Globus pallidus (tissue), 1 donor: ENCODE data around the gene CA4.
A peak's percentile ranks its signal among the peaks of the same experiment; 100 is the strongest.
"Not testable (repeated sequence)": the region's sequence is repeated elsewhere in the genome, so short reads cannot be mapped to it uniquely, and the experiment has no call there.

ENCODE experiments used
- DNase-seq: peaks from one replicate; pipeline ENCODE4 v3.0.0-alpha.2; 2015; ENCODE audit warnings: low spot score

The CA4 gene

DNA sequence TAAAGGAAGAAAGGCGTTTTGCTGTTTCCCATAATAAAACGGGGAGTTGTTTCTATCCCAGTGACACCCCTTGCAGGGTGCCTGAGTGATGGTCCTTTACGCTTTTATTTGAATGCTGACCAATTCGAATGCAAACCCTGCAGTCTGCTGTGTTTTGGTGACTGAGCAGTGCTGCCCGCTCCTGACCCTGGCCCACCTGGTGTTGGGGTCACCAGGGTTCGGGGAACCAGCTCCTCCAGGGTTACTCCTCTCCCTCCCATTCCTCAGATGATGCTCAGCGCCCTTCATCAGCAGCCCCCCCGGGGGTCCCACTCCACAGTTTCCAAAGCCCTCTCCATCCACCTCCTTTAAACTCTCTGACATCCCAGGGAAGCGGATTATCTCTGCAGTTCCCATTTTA, 6.0 kb downstream of the CA4 start:
- no peak for DNase-seq

DNA sequence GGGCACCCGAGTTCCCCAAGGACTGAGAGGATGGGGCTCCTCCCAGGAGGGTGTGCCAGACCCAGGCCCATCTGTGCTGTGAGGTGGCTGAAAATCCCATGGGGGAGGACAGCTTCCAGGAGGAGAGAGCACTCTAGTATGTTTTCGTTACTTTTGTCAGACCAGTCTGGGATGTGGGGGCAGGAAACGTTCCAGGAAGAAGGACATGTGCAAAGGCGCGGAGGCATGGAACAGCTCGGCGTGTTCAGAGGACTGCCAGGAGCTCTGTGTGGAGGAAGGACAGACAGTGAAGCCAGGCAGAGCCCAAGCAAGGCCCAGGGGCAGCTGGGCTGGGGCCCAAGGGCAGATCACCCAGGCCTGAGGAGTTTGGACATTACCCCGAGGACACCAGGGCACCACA, 7.0 kb downstream of the CA4 start:
- DNase-seq: no peak

DNA sequence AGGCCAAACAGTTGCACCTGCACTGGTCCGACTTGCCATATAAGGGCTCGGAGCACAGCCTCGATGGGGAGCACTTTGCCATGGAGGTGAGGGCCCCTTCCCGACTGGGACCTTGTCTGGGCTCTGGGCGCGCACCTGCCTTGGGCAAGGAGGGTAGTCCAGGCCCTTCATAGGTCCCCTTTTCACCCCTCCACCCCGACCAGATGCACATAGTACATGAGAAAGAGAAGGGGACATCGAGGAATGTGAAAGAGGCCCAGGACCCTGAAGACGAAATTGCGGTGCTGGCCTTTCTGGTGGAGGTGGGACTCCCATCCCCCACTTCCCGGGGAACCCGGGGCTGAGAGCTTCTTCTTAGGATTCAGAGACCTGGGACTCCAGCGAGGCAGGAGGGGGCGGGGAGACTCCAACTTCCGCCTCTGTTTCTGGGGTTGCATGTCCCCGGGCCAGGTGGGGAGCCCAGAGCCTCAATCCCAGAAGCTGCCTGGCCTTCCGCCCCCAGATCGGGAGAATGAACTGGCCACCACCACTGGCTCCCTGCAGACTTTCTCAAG, 7.8 kb downstream of the CA4 start:
- no peak for DNase-seq

DNA sequence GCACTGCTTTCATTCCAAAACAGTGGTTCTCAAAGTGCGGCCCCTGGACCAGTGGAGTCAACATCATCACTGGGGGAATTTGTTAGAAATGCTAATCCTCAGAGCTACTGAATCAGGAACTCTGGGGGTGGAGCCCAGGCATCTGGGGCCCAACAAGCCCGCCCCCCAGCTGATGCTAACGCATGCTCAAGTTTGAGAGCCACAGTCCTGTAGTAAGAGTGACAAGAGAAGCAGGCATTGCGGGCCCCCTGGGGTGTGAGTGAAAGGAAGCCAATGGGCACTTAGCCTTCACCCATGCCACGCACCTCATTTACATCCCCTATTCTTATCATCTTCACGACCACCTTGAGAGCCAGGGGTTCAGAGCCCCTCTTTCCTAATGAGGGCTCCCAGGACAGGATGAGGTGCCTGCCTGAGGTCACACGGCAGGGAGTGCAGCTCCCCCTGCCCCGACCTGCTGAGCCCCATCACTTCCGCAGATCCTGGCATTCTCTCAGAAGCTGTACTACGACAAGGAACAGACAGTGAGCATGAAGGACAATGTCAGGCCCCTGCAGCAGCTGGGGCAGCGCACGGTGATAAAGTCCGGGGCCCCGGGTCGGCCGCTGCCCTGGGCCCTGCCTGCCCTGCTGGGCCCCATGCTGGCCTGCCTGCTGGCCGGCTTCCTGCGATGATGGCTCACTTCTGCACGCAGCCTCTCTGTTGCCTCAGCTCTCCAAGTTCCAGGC, 9.1 kb downstream of the CA4 start:
- DNase-seq: no peak

DNA sequence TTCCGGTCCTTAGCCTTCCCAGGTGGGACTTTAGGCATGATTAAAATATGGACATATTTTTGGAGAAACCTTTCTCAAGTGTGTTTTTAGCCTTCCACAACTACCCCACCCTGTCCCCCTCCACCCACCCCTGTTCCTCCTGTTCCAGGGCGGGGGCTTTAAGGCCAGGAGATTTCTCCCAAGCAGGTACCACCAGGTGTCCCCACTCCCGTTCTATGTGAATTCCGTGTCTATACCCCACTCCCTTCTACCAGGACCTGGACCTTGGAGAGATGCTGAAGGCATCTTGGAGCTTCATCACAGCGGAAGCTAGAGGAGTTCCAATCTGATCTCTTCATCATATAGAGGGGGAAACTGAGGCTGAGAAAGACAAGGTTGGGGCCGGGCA, 9.7 kb downstream of the CA4 start:
- no peak for DNase-seq

DNA sequence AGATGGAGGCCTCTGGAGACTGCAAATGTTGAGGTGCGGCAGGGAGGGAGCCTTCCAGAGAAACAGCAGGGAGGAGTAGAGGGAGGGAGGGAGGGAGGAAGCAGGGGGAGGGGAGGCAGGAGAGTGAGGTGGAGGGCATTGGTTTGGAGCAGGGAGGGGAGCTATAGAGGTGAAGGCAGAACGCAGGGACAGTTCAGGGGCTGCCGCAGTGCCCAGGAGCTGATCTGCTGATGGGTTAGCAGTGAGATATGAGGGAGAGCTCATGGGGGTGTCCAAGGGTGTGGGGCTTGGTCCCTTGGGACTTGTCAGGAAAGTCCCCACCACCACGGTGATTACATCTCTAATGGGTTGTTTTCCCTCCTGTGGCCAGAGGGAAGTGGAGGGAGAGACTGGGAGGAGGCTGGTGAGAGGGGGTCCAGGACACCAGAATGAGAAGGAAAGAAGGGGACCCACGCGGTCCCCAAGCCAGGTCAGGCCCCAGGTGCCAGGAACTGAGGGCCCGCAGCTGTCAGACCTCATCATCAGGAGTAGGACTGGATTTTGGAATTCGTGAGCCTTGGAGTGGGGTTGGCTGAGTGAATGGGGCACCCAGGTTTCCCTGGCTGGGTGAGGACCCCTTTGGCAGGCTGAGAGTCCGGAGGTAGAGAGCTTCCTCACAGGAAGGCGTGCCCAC, 11.2 kb downstream of the CA4 start:
- no peak for DNase-seq

DNA sequence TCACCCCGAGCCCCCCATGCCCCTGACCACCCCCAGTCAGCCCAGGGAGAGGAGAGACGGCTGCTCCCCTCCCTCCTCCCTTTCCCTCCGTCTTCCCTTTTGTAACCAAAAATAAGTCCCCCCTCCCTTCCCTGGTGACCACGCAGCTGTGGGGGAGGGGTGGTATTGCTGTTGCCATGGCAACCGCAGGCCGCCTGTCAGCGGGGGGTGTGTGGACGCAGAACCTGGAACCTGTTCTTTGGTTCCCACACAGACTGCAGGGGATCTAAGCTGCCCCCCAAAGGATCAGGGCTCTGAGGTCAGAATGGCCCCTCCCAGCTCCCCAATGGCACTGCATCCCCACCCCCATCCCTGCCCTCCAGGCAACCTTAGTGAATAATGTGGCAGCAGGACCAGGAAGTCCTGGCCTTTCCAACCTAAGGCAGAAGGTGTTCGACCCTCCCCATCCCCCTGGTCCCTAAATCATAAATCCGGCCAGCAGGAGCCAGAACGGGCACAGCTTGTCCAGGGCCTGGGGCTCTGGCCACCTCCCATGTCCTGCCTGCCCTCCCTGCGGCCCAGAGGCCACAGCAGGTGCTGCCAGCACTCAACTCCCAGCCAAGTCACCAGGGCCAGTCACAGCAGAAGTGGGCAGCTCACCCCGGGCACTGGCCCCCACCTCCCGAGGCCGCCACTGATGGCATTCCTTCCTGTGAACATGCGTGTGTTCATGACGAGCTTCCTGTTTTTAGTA, 12.0 kb downstream of the CA4 start:
- no peak for DNase-seq

DNA sequence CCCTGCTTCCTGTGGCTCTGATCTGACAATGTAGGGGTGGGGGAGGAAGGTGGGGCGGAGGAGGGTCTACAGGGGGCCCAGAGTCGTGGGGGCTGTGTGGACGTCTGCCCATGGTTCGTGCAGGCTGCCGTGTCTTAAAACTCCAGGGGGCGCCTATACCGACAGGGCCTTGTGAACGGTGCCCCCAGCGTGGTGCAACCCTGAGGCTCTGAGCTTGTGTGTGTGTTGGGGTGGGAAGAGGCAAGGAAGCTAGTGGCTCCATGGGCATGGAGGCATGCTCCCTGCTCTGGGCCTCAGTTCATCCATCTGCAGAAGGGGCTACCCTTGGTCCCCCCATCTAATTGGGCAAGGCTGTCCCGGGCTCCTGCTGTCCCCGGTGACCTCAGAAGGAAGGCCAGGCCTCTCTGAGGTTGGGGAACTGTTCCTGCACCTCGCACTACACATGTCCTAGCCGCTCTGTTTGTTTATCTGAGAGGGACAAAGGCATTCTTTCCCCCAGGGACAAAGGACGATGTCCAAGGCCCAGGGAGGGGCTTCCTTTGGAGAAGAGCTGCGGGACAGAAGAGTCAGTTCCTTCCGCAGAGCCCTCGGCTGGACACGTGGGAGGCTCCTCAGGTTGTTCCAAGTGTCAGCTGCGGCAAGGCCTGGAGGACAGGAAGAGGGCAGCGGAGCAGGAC, 13.5 kb downstream of the CA4 start:
- DNase-seq: no peak

DNA sequence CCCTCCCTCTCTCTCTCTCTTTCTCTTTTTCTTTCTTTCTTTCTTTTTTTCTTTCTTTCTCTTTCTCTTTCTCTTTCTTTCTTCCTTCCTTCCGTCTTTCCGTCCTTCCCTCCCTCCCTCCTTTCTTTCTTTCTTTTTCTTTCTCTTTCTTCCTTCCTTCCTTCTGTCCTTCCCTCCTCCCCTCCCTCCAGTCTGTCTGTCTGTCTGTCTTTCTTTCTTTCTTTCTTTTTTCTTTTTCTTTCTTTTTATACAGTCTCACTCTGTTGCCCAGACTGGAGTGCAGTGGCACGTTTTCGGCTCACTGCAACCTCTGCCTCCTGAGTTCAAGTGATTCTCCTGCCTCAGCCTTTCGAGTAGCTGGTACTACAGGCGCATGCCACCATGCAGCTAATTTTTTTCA, 14.4 kb downstream of the CA4 start:
- no peak for DNase-seq

DNA sequence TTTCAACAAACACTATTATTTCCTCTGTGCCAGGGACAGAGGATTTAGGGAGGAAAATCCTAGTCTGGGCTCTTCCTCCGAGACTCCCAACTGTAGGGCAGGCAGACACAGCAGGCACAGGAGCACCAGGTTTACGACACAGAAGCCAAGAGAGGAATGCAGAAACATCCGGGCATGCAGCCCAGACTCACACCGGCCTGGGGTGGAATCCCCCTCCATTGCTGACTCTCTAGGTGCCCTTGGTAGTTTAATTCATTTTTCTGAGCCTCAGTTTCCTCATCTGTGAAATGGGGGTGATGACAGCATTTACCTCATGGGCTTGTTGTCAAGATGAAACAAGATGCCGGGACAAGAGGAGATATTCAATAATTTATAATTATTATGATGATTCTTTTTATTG, 14.9 kb downstream of the CA4 start:
- no peak for DNase-seq

DNA sequence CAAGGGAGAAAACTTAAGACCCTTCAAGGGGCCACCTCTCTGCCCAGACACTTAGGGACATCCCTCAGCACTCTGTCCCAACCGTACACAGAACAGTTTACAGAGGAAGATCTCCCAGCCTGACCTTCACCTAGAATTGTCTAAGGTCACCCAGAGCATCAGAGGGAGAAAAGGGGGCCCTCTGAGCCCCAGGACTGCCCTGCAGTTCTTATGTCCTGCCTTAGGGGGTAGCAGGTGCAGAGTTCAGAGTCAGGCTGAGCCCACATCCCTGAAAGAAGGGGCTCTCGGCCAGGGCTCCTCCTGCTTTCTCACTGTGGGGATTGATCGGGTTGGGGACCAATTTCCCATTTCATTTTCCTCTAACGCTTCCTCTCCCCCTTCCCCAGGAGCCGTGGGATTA, 15.4 kb downstream of the CA4 start:
- DNase-seq: no peak

DNA sequence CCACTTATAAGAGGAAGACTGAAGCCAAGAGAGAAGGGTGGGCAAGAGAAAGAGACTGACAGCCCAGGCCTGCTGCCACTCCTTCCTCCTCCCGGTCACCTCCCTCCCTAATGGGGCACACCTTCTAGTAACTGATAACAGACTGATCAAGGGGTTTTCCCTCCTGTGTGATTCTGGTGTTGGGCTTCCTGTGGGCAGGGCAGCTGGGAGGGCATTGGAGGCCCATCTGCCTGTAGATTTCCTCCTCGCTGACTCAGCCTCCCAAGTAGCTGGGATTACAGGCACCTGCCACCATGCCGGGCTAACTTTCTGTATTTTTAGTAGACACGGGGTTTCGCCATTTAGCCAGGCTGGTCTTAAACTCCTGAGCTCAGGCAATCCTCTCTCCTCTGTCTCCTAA, 16.2 kb downstream of the CA4 start:
- DNase-seq: no peak

DNA sequence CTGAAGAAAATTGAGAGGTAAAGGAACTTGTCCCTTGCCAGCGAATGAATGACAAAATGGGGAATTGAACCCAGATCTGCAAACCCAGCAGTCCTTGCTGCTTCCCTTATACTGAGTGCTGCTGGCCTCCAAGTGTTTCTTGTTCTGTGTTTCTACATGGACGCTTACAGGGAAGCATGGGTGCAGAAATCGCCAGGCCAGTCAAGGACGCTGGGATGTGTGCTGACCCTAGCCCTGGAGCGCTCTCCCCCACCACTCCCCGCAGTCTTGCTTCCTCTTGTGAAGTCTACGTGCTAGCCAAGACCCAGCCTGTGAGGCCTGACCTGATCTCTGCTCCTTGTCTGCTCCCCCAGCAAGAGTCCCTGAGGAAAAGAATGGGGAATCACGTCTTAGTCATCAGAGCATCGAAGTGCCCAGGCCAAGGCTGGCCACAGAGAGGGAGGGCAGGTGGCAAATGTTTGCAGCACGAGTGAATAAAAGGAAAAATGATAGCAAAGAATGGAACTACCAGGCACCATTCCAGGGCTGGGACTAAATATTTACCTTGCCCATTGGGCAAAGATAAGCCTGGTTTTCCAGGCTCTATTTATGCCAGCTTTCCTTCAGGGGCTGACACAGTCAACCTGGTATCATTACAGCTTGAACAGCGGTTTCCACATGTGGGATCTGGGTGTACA, 17.4 kb downstream of the CA4 start:
- DNase-seq: no peak

DNA sequence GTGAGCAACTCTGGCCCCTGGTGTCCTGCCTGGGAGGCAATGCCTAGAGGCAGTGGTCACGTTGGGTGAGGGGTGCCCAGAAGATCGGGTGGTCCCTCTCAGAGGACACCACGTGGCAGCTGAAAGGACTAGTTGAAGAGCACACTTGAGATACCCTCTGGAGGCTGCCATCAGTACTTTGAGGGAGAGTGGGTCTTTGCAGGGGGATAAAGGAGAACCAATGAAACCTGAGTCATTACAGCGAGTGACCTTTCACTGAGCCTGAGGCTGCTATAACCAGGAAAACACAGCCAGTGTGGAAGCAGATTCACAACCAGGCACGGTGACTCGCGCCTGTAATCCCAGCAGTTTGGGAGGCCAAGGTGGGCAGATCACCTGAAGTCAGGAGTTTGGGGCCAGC, 18.9 kb downstream of the CA4 start:
- DNase-seq: no peak

DNA sequence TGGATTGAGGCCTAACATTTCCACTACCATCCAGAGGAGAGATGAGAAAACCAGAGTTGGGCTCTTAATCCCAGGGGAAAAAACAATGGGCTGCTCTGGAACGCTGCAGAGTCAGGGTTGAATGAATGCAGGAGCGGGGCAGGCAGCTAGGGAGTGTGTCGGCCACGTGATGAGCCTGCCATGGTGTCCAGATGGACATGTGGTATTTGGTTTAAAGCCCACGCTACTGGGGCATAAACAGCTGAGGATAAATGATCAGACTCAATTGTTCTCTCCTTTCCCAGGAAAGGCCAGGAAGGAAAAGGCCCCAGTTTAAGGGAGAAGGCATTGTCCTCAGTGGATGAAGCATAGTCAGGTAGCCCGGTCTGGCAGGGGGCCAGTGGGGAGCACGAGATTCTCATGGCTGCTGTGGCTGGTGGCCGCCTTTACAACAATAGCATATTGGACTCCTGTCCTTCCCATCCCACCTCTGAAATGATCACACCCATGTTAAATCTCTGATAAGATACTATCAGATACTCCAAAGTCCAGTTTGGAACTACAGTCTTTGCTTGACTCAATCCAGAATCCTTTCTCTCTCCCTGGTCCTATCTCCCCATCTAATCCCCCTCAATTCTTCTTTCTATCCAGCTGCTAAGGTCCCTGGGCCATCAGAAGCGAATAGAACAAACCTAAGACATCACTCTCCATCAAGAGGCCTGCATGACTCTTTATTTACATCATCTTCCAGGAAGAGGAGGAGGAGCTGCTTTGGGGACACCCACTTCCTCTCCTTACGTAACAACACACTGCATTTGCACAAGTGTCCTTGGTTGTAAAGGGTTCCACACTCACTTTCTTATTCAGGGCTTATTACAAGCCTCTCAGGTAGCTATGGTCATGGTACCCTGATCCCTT, 20.4 kb downstream of the CA4 start:
- DNase-seq: peak; percentile 37

DNA sequence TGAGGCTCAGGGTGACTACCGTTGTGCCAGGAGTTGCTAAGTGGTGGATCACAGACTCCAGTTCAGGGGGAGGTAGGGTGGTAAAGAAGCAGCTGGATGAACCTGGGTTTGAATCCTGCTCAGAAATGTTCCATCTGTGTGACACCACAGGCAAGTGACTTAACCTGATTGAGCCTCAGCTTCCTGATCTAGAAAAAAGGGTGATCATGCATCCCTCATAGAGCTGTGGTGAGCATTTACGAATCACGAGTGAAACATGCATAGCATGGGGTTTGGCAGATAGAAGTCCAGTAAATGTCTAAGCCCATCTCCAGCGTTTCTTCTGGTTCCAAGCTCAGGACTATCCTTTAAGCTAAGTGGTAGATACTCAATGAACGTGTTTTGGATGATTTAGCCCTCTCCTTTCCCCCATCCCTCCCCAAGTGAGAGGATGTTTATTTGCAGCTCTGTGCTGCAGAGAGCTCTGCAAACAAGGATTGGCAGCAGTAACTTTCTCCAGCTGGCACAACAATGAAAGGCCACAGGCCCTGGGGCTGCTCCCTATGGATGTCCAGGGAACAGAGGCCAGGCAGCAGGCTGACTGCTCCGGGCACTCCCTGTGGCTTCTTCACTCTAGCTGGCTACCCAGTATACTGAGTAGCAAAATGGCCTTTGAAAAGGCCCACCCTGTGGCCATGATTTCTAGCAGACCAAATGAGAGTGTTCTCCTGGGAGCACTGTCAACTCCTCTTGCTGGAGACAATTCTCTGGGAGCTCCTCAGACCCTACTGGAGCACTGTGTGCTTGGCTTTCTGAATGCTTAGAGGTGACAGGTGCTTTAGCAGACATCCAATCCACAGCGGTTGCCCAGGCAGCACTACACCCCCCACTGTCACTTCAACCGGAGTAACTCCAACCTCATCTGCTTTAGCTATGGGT, 21.3 kb downstream of the CA4 start:
- peak; percentile 86 for DNase-seq

DNA sequence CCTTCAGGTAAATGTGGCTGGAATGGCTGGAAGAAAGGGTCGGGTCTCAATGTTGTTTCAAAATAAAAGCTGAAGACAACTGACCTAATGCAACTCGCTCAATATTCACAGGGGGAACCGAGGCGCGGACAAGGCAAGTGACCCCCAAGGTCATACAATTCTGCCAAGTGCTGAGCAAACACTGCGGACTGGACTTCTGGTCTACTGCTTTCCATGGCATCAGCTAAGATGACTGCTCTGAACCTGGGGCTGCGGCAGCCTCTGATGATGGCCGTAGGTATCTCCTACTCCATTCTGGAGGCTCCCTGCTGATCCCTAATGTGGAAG, 21.9 kb downstream of the CA4 start:
- no peak for DNase-seq

DNA sequence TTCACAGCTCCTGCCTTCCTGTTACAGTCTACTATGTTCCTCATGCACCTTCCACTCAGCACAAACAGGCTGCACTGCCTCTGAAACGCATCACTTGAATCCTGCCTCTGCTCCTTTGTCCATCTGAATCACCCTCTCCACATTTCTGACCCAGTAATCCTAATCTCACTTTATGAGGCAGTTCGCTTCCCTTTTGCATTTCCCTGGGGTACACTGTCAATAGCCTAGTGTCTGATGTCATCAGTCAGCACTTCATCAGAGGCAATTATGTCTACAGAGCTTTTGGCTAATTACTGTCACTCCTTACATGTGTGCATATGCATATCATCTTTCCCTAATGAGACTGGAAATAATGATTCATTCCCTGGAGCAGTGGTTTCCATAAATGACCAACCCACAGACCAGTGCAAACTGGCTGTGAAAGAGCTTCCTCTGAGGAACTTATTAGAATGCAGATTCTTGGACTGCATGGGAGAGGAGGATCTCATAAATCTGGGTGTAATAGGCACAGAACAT, 23.6 kb downstream of the CA4 start:
- DNase-seq: no peak

DNA sequence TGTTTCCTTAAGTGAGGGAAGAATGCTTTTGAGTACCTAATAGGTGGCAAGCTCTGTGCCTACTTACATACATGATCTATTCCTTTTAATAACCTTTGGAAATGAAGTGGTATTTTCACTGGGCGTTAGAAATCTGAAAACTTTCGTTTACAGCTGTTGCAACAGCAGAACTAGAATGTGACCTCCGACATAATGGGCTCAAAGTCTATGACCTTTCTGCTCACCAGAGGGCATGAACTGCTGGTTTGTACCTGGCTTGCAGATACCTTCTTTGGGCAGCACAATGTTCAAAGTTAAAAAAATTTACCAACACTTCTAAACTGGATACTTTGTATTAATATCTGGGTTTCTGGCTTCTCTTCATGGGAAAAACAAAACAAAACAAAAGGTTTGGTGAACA, 24.3 kb downstream of the CA4 start:
- no peak for DNase-seq

DNA sequence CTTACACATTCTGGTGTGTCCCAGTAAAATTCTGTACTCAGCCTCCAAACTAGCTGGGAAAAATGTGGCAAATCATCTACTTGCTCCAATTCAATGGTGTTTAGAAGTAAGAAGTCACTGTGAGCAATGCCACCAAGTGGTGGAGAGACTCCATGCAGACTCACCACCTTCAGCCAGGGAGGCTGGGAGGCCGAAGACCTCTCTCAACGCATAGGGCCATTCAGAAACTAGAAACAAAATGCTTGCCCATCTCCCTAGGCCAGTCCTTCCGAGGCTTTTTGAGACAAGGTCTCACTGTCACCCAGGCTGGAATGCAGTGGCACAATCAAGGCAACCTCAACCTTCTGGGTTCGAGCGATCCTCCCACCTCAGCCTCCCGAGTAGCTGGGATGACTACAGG, 25.0 kb downstream of the CA4 start:
- DNase-seq: not testable (repeated sequence)
